SK-N-SH treated with all-trans-retinoic acid at 6 μM for 48 hours (cell line): ENCODE results near the gene RAC2.

Source experiments
- ATAC-seq: fragments of 200-7000 bp; cut with Tn5 transposase; 3 replicates; pipeline ENCODE4 v1.9.1; 2020; ENCODE audit warnings: mild to moderate bottlenecking, moderate library complexity
- ARNTL ChIP-seq: fragments of 450-650 bp; formaldehyde crosslinking; IDR thresholded peaks from 2 replicates; pipeline ENCODE4 v1.5.0; 2020; ENCODE audit warnings: low read depth, mild to moderate bottlenecking, moderate library complexity, borderline replicate concordance
- BACH2 ChIP-seq: fragments of 250-450 bp; sonication (Bioruptor Pico); IDR thresholded peaks from 2 replicates; pipeline ENCODE4 v1.9.0; 2021; ENCODE audit warnings: mild to moderate bottlenecking, borderline replicate concordance
- CREB5 ChIP-seq: fragments of 250-450 bp; sonication (Bioruptor Pico); IDR thresholded peaks from 2 replicates; pipeline ENCODE4 v1.5.1; 2020; ENCODE audit warnings: low read depth, mild to moderate bottlenecking, moderate library complexity
- ESRRG ChIP-seq: fragments of 250-450 bp; sonication (Bioruptor Pico); IDR thresholded peaks from 2 replicates; pipeline ENCODE4 v1.6.1; 2021; ENCODE audit warnings: mild to moderate bottlenecking
- ISL1 ChIP-seq: fragments of 250-450 bp; sonication (Bioruptor Pico); IDR thresholded peaks from 2 replicates; pipeline ENCODE4 v2.1.2; 2022; ENCODE audit warnings: mild to moderate bottlenecking, moderate library complexity
- OSR1 ChIP-seq: fragments of 250-450 bp; sonication (Bioruptor Pico); IDR thresholded peaks from 2 replicates; pipeline ENCODE4 v1.8.0; 2022; ENCODE audit warnings: moderate library complexity, mild to moderate bottlenecking, inconsistent platforms
- PATZ1 ChIP-seq: fragments of 250-450 bp; sonication (Bioruptor Pico); IDR thresholded peaks from 2 replicates; pipeline ENCODE4 v1.8.0; 2020; ENCODE audit warnings: mild to moderate bottlenecking, moderate library complexity, borderline replicate concordance
- PPARA ChIP-seq: fragments of 250-450 bp; sonication (Bioruptor Pico); IDR thresholded peaks from 2 replicates; pipeline ENCODE4 v1.5.0; 2020; ENCODE audit warnings: mild to moderate bottlenecking, borderline replicate concordance
- RARB ChIP-seq: fragments of 250-450 bp; sonication (Bioruptor Pico); IDR thresholded peaks from 2 replicates; pipeline ENCODE4 v1.8.0; 2021; ENCODE audit warnings: mild to moderate bottlenecking, moderate library complexity
- SNAI2 ChIP-seq: fragments of 250-450 bp; sonication (Bioruptor Pico); IDR thresholded peaks from 2 replicates; pipeline ENCODE4 v1.5.0; 2020; ENCODE audit warnings: mild to moderate bottlenecking, moderate library complexity
- TCF4 ChIP-seq: fragments of 250-450 bp; sonication (Bioruptor Pico); IDR thresholded peaks from 2 replicates; pipeline ENCODE4 v1.8.0; 2021; ENCODE audit warnings: mild to moderate bottlenecking, moderate library complexity, borderline replicate concordance
- TOX ChIP-seq: fragments of 250-450 bp; sonication (Bioruptor Pico); IDR thresholded peaks from 2 replicates; pipeline ENCODE4 v1.8.0; 2021; ENCODE audit warnings: mild to moderate bottlenecking, moderate library complexity, borderline replicate concordance
- TSHZ2 ChIP-seq: fragments of 250-450 bp; sonication (Bioruptor Pico); IDR thresholded peaks from 2 replicates; pipeline ENCODE4 v1.5.0; 2020; ENCODE audit warnings: mild to moderate bottlenecking, moderate library complexity
- ZC3H10 ChIP-seq: fragments of 250-450 bp; sonication (Bioruptor Pico); IDR thresholded peaks from 2 replicates; pipeline ENCODE4 v1.5.1; 2021; ENCODE audit warnings: mild to moderate bottlenecking, moderate library complexity
- ZFP3 ChIP-seq: fragments of 250-450 bp; sonication (Bioruptor Pico); IDR thresholded peaks from 2 replicates; pipeline ENCODE4 v1.5.0; 2020; ENCODE audit warnings: mild to moderate bottlenecking, moderate library complexity
- ZFP30 ChIP-seq: fragments of 450-650 bp; formaldehyde crosslinking; IDR thresholded peaks from 2 replicates; pipeline ENCODE4 v1.5.0; 2022; ENCODE audit warnings: mild to moderate bottlenecking, moderate library complexity
- ZNF565 ChIP-seq: fragments of 450-650 bp; formaldehyde crosslinking; conservative IDR thresholded peaks from 2 replicates; pipeline ENCODE4 v1.5.0; 2020; ENCODE audit warnings: low read depth, mild to moderate bottlenecking, moderate library complexity
- ZNF70 ChIP-seq: fragments of 450-650 bp; formaldehyde crosslinking; IDR thresholded peaks from 2 replicates; pipeline ENCODE4 v1.5.0; 2020; ENCODE audit warnings: mild to moderate bottlenecking, moderate library complexity
- ZNF8 ChIP-seq: fragments of 450-650 bp; formaldehyde crosslinking; IDR thresholded peaks from 2 replicates; pipeline ENCODE4 v1.5.0; 2020; ENCODE audit warnings: mild to moderate bottlenecking, moderate library complexity

The RAC2 gene

GRCh38 chr22:37192204-37192603 lies 51.9 kb downstream of the RAC2 start:
- TF ChIP-seq ESRRG (CRISPR knock-in tag), result no peak
- no peak for TF ChIP-seq PPARA
- no peak for TF ChIP-seq RARB
- no peak for TF ChIP-seq ZNF8 (CRISPR knock-in tag)
- TF ChIP-seq SNAI2, result no peak
- TF ChIP-seq, all 23 proteins: peak for 0
- ATAC-seq, result no peak

- no peak for ATAC-seq
- no peak for TF ChIP-seq TCF4 (CRISPR knock-in tag)
- no peak for TF ChIP-seq PPARA
- no peak for TF ChIP-seq ESRRG (CRISPR knock-in tag)
- TF ChIP-seq ARNTL, result no peak
- TF ChIP-seq BACH2 (CRISPR knock-in tag), result no peak
- TF ChIP-seq ISL1 (CRISPR knock-in tag), result no peak
- TF ChIP-seq ZNF70 (CRISPR knock-in tag), result no peak
- TF ChIP-seq OSR1 (CRISPR knock-in tag), result no peak
- TF ChIP-seq ZC3H10 (CRISPR knock-in tag), result no peak
- no peak for TF ChIP-seq TOX (CRISPR knock-in tag)
- TF ChIP-seq ZNF8 (CRISPR knock-in tag), result no peak
- TF ChIP-seq PATZ1 (CRISPR knock-in tag), result no peak
Observed at GRCh38 chr22:37190262-37190780, 53.7 kb downstream of the RAC2 start.

GRCh38 chr22:37188901-37189466 lies 55.1 kb downstream of the RAC2 start:
- peak; percentile 33 for ATAC-seq
- TF ChIP-seq SNAI2 (no peak), TCF4 (CRISPR knock-in tag) (no peak), ESRRG (CRISPR knock-in tag) (no peak), CREB5 (no peak), ZNF565 (CRISPR knock-in tag) (no peak), PATZ1 (CRISPR knock-in tag) (no peak)

GRCh38 chr22:37187891-37188761 lies 55.9 kb downstream of the RAC2 start, which contains the start of gene C1QTNF6:
TSS of gene C1QTNF6 (minus strand) at chr22:37188247. CDS start at chr22:37188213, 34 bp downstream.
- ATAC-seq, result peak; percentile 84
- TF ChIP-seq PATZ1 (CRISPR knock-in tag), result no peak
- peak; percentile 45; the same call in 1 of the 2 replicates for TF ChIP-seq ZNF70 (CRISPR knock-in tag)
- peak; percentile 43; the same call in 1 of the 2 replicates for TF ChIP-seq ZFP3

- ATAC-seq, result peak; percentile 48
- TF ChIP-seq TSHZ2 (CRISPR knock-in tag) (no peak), ZNF70 (CRISPR knock-in tag) (no peak), ZNF565 (CRISPR knock-in tag) (no peak), ARNTL (no peak), ESRRG (CRISPR knock-in tag) (no peak), PPARA (no peak), ISL1 (CRISPR knock-in tag) (no peak), CREB5 (no peak), BACH2 (CRISPR knock-in tag) (no peak), ZFP30 (CRISPR knock-in tag) (no peak), ZC3H10 (CRISPR knock-in tag) (no peak), ZNF8 (CRISPR knock-in tag) (no peak)
Observed at GRCh38 chr22:37187552-37187890, 56.5 kb downstream of the RAC2 start.
